ENCODE measurements around the gene IGLL1. TPM values are rescaled to one million over a fixed set of nuclear protein-coding genes. Genes with fewer than 3 reads are reported as not detected.
A peak's percentile ranks its signal among the peaks of the same experiment; 100 is the strongest.
"Not testable (repeated sequence)": the region's sequence is repeated elsewhere in the genome, so short reads cannot be mapped to it uniquely, and the experiment has no call there.

The IGLL1 gene
- not detected in 2 replicates for total RNA-seq

DNA sequence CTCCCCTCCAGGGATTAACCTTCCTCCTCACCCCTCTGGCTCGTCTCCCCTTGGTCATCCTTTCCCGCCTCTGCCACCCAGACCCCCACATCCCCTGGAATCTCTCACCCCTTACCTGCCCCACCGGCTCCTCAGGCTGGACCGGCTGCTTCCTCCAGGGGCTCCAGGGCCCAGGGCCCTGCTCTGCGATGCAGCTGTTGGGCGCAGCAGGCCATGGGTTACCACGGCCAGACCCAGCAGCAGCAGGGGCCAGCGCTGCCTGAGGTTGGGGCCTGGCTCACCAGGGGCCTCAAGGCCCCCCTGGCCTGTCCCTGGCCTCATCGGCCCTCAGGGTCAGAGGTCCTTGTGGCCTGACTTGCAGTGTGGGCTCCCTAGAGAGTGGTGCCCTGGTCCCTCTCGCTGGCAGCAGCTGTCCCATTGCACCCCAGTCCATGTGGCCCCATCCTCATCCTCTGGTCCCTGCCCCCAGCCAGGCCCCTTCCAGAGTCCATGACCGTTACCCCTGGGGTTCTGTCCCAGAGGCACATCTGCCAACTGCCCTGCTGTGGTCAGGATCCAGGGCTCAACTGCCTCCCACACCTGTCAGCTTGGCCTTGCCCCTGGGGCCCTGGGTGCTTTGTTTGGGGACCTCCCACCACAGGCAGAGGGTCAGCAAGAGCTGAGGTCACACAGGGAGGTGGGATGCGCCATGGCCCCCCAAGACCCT lies at the start of gene IGLL1:
Gene IGLL1 (minus strand): TSS at position 421 of the 706 bp plus-strand sequence. CDS start 100 bp downstream, at position 321.
- DNase-seq, result no peak

DNA sequence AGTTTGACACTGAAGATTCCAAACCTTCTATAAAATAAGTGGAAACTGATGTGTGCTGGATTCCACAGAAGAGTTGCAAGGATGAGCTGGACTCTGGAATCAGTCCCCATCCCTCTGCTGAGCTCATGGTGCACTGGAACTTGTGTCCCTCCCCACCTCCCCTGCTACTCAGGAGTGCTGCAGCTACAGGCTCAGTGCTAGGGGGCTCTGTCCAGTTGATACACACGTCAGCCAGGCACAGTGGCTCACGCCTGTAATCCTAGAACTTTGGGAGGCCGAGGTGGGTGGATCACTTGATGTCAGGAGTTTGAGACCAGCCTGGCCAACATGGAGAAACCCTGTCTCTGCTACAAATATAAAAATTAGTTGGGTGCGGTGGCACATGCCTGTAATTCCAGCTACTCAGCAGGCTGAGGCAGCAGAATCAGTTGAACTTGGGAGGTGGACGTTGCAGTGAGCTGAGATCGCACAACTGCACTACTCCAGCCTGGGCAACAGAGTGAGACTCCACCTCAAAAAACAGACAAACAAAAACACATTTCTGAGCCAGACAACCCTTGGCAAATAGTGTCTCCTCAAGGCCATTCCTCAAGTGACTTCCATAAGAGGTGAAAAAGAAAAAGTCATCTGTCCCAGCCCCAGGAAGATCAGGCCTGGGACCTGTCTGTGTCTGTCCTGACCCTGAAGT lies 48.1 kb upstream of the IGLL1 start:
- DNase-seq, result not testable (repeated sequence)

GRCh38 chr22:23627401-23628055 lies 47.4 kb upstream of the IGLL1 start:
- peak; percentile 66 for DNase-seq

GRCh38 chr22:23626286-23626975 lies 46.3 kb upstream of the IGLL1 start:
- no peak for DNase-seq

DNA sequence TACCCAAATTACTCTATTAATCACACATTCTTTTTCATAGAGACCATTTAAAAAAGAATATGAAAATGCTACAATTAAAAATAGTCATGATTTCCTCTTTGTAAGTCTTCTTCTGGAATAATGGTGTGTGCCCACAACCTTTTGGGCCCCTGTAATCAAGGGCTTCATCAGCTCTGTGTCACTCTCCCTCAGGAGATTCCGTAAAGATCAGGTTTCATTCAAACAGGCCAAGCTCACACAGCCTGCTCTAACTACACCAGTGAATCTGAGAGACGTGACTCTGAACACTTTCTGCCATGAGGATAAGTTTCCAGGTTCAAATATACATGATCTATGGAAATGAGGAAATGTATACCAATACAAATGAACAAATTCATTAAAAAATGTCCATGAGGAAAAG lies 42.5 kb upstream of the IGLL1 start:
- no peak for DNase-seq

- DNase-seq, result not testable (repeated sequence)
These were observed 41.8 kb upstream of the IGLL1 start for GRCh38 chr22:23621916-23622315.

DNA sequence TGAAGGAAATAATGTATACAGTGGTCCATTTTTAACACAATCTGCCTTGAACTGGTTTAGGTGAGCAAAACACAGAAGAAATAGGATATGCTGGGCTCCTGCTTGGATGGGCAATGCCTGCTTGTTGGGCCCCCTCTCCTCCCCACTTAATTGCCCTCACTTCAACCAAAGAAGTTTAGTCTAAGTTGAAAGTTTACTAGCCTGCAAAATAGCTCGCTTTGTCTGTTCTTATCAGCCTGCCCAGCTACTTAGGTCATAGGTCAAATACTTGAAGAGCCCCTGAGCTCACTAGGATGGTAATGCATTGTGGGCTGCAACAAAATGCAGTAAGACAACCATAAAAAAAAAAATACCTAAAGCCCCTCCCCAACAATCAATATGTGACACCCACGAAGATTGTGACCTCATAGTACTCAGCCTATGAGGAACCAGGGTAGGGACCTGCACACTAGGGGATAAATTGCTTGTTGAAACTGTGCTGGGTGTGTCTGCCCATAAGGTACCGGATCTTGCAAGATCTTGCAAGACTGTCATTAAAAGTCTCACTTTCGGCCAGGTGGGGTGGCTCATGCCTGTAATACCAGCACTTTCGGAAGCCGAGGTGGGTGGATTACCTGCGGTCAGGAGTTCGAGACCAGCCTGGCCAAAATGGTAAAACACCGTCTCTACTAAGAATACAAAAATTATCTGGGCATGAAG lies 41.1 kb upstream of the IGLL1 start:
- DNase-seq, result no peak

GRCh38 chr22:23613193-23613972 lies 33.3 kb upstream of the IGLL1 start:
- DNase-seq, result no peak

DNA sequence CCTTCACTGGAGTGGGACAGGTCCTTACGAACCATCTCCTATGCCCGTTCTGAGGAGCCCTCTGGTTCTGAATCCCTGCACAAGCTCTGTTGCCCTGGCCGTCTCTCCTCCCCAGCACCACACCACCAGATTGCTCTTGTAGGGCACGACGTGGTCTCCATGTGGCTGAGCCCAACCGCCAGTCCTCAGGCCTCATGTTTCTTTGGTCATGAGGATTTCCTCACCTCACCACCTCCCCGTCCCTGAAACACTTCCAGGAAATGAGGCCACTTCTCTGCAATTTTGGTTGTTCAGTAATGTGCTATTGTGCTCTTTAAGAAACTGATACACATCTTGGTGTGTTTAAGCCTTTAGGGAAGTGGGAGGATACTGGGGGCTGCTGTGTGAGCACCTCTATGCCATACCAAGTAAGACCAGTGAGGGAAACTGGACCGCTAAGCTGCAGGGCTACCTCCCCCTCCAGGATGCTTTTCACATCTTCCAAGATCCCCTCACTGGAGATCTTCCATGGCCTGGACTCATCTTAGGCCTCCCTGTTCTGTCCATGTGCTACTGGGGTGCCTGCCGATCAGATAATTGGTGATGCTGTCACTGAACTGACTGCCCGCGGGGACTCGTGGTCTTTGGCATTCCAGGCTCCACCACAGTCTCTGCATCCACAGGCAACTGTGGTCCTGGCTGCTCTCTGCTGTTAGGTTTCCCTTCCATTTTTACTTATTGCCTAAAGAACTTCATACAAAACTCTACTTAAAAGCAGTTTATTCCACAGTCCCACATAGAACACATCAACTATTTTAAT lies 30.1 kb upstream of the IGLL1 start:
- no peak for DNase-seq

DNA sequence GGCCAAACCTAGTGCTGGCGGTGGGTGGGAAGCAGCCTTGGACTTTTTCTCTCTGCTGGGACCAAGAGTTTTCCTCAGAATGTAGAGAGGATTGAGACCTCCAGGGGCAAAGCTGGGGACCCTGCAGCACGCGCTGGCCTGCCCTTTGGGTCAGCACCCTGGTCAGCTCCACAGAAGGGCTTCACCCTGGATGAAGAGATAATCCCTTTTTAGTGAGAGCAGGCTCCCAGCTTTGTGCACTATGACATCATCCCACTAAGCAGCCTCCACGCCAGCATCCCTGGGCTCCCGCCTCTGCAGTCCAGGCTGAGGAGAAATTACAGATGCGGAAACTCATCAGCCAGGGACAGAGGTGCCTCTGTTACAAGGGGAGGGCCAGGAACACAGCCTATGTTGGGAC lies 28.5 kb upstream of the IGLL1 start:
- DNase-seq, result peak; percentile 27

DNA sequence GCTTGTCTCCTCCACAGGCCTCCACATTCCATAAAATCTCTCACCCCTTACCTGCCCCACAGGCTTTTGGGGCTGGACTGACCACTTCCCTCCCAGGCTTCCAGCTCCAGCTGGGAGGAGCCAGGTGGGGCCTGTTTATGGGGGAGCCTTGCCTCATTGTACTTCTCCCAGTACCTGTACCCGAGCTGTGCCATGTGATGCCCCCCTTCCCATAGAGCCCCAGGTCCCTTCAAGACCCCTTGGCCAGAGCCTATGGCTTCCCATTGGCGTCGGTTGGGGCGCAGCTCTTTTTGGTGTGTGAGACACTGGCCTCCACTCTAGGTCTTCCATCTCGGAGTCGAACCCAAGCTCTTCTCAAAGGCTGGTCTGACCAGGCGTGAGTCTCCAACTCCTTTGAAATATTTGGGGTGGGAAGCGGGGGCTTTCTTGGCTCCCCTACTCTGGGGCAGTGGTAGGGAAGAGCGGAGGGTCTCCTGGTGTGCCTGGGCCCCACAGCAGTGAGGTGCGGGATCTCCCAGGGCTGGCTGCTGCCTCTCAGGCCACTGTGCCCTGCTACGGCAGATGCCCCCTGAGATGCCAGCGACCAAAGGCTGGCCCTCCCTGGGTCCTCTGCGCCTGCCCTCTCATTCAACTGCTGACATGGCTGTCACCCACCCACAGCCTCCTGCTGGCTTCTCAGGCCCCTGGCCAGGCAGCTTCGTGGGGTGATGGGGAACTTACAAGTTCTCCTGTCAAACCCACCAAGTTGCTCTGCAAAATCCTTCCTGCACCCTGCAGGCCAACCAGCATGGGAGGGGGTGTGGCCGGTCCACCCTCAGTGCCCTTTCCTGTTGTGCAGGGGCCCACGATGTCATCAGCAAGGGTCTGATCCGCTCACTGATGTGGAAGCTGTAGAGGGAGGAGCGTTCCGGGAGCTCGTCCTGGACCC lies 26.4 kb upstream of the IGLL1 start:
- no peak for DNase-seq

DNA sequence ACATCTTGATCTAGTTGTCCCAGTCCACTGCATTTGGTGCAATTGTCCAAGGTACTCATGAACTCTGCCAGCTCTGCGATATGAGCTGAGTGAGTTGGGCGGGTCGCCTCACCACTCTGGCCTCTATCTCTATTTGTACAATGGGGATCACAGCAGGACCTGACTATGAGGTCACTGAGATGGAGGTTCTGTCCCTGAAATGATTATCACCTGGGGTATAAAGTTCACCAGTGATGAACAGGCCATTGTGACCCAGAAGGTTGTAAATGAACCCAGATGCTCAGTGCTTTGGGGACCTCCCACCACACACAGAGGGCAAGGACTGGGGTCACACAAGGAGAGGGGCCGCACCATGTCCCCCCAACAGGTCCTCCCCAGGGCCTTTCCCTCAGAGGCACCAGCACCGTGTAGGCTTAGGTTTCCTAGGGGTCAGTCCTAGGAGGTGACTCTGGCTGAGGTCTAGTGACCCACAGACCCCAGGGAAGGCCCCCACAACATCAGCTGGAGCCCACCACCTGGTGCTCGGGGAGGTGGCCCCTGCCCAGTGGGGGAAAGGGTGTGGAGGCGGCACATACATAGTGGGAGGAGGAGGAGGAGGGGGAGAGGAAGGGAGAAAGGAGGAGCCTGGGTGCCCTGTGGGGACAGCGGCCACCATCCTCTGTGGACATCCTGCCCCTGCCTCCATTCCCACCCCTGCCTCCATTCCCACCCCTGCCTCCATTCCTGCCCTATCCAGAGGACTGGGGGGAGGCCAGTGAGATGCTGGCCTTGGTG lies 25.0 kb upstream of the IGLL1 start:
- no peak for DNase-seq

GRCh38 chr22:23603266-23603665 lies 23.2 kb upstream of the IGLL1 start:
- DNase-seq, result no peak

- DNase-seq, result no peak
These were observed 18.9 kb upstream of the IGLL1 start for GRCh38 chr22:23598805-23599518.

- DNase-seq, result not testable (repeated sequence)
These were observed 17.6 kb upstream of the IGLL1 start for GRCh38 chr22:23597576-23598268.

- DNase-seq, result not testable (repeated sequence)
These were observed 15.8 kb upstream of the IGLL1 start for GRCh38 chr22:23595904-23596303.

DNA sequence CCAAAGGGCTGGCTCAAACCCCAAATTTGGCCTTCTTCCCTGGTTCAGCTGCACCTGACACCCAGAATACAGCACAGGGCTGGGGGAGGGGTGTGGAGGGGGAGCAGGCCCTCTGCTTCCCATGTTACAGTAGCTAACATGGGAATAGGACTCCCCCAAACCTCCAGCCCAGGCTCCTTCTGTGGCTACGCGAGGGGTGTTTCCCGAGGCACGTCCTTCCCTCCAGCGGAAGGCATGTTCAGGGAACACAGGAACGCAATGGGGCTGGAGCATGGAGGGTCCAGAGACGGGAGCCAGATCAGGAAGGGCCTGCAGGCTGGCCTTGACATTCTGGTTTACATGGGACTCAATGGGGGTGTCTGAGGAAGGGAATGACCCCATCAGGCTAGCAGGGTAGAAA lies 11.8 kb upstream of the IGLL1 start:
- DNase-seq, result no peak

All from dermis blood vessel endothelial cell (primary cell).